HepG2 (cell line): ENCODE data around the gene CCND1. TPM values are rescaled to one million over a fixed set of nuclear protein-coding genes. Genes with fewer than 3 reads are reported as not detected.

Experiments used
- BRCA1 ChIP-seq: sonication (generic); formaldehyde crosslinking; IDR thresholded peaks from 2 replicates; pipeline ENCODE4 v1.4.0; 2020; ENCODE audit warnings: missing genetic modification reagents
- DMAP1 ChIP-seq: IDR thresholded peaks from 2 replicates; pipeline ENCODE4 v1.6.1; 2016
- FOXP4 ChIP-seq: sonication (generic); formaldehyde crosslinking; IDR thresholded peaks from 2 replicates; pipeline ENCODE4 v1.4.0; 2020; ENCODE audit warnings: missing genetic modification reagents
- FUBP1 ChIP-seq: sonication (generic); formaldehyde crosslinking; IDR thresholded peaks from 2 replicates; pipeline ENCODE4 v1.5.1; 2020; ENCODE audit warnings: missing genetic modification reagents, mild to moderate bottlenecking, borderline replicate concordance
- IRF2 ChIP-seq: IDR thresholded peaks from 2 replicates; pipeline ENCODE4 v1.6.1; 2018; ENCODE audit warnings: missing genetic modification reagents, missing compliant biosample characterization
- LCORL ChIP-seq, 2 experiments: fragments of 450-650 bp in 1 of 2; sonication (generic) in 1 of 2; formaldehyde crosslinking in 1 of 2; IDR thresholded peaks; 2 replicates each; pipeline versions ENCODE4 v1.5.0 to v1.6.1; 2017 to 2020; ENCODE audit warnings: antibody characterized with exemption in 1 of 2, missing genetic modification reagents in 1 of 2
- MXD1 ChIP-seq: sonication (generic); formaldehyde crosslinking; IDR thresholded peaks from 2 replicates; pipeline ENCODE4 v1.4.0; 2020; ENCODE audit warnings: mild to moderate bottlenecking, missing genetic modification reagents
- NFAT5 ChIP-seq: sonication (generic); formaldehyde crosslinking; IDR thresholded peaks from 2 replicates; pipeline ENCODE4 v1.4.0; 2020; ENCODE audit warnings: missing genetic modification reagents
- NFYB ChIP-seq: sonication (generic); formaldehyde crosslinking; IDR thresholded peaks from 2 replicates; pipeline ENCODE4 v1.4.0; 2020; ENCODE audit warnings: missing genetic modification reagents
- PBX3 ChIP-seq: sonication (generic); formaldehyde crosslinking; IDR thresholded peaks from 2 replicates; pipeline ENCODE4 v1.8.1; 2023; ENCODE audit warnings: missing genetic modification reagents, inconsistent platforms, borderline replicate concordance
- PLRG1 ChIP-seq: fragments of 450-650 bp; conservative IDR thresholded peaks from 2 replicates; pipeline ENCODE4 v1.6.1; 2016
- SIN3B ChIP-seq: fragments of 150-350 bp; IDR thresholded peaks from 2 replicates; pipeline ENCODE4 v1.6.1; 2014; ENCODE audit warnings: low read length
- TRIM24 ChIP-seq: sonication (generic); formaldehyde crosslinking; IDR thresholded peaks from 2 replicates; pipeline ENCODE4 v1.8.0; 2022; ENCODE audit warnings: mild to moderate bottlenecking, missing genetic modification reagents
- ZBTB8A ChIP-seq: sonication (generic); formaldehyde crosslinking; IDR thresholded peaks from 2 replicates; pipeline ENCODE4 v1.4.0; 2020; ENCODE audit warnings: mild to moderate bottlenecking, low read depth, missing genetic modification reagents, borderline replicate concordance
- ZNF382 ChIP-seq: sonication (generic); formaldehyde crosslinking; IDR thresholded peaks from 2 replicates; pipeline ENCODE4 v1.5.0; 2020; ENCODE audit warnings: missing genetic modification reagents, mild to moderate bottlenecking, borderline replicate concordance
- ZNF383 ChIP-seq: sonication (generic); formaldehyde crosslinking; IDR thresholded peaks from 2 replicates; pipeline ENCODE4 v1.4.0; 2020; ENCODE audit warnings: missing genetic modification reagents, mild to moderate bottlenecking, borderline replicate concordance
- ZNF460 ChIP-seq: sonication (generic); formaldehyde crosslinking; IDR thresholded peaks from 2 replicates; pipeline ENCODE4 v1.5.1; 2020; ENCODE audit warnings: missing genetic modification reagents, mild to moderate bottlenecking, borderline replicate concordance
- polyA plus RNA-seq, 8 experiments: library from polyadenylated mRNA; depleted of rRNA in 3 of 8; stranded (reverse) in 7 of 8; unstranded in 1 of 8; fragments of >200 nt; fragmentation: Illumina TruSeq in 4 of 8; extraction: Trizol in 4 of 8; gene quantifications; 2 replicates each; pipeline versions ENCODE4 v1.2.1 to v1.2.3, GENCODE V29; 2011 to 2016; ENCODE audit warnings: low read depth in 4 of 8, missing spikeins in 1 of 8, mixed read lengths in 1 of 8; ENCODE audit not compliant: insufficient read depth in 1 of 8
- total RNA-seq, 5 experiments: library from RNA; depleted of rRNA; stranded (reverse); fragments of >200 nt; fragmentation: Illumina TruSeq; extraction: Trizol; gene quantifications; 2 replicates each; pipeline ENCODE4 v1.2.3, GENCODE V29; 2016; ENCODE audit warnings: low read depth in 1 of 5

CCND1 gene
- total and polyA plus RNA-seq, 2 of the 13 experiments (the other 11 are each of a cell fraction or from before 2014, with no cell fraction given): 107 to 136 TPM

- no peak for TF ChIP-seq NFAT5 (CRISPR knock-in tag)
- TF ChIP-seq SIN3B: no peak
- TF ChIP-seq BRCA1 (CRISPR knock-in tag): no peak
- TF ChIP-seq FUBP1 (CRISPR knock-in tag): no peak
- TF ChIP-seq ZNF383 (CRISPR knock-in tag): no peak
- TF ChIP-seq PBX3 (CRISPR knock-in tag): no peak
- peak; percentile 84 for TF ChIP-seq NFYB
- TF ChIP-seq ZBTB8A: no peak
- no peak for TF ChIP-seq MXD1 (CRISPR knock-in tag)
- TF ChIP-seq FOXP4 (CRISPR knock-in tag): no peak
- no peak for TF ChIP-seq LCORL (IDR thresholded peaks at IDR 0.05)
- peak; percentile 72 for TF ChIP-seq LCORL (CRISPR knock-in tag; IDR thresholded peaks at IDR 0.05)
- no peak for TF ChIP-seq PLRG1
- TF ChIP-seq ZNF460: no peak
- no peak for TF ChIP-seq TRIM24 (CRISPR knock-in tag)
- TF ChIP-seq ZNF382: no peak
- no peak; the same call in 1 of the 2 replicates for TF ChIP-seq DMAP1 (CRISPR knock-in tag)
- no peak for TF ChIP-seq IRF2
Measured at GRCh38 chr11:69638941-69639681, 1.8 kb upstream of the CCND1 start (continued).
